Measurements from ENCODE around the gene IKBKG. TPM values are rescaled to one million over a fixed set of nuclear protein-coding genes. Genes with fewer than 3 reads are reported as not detected.
"Not testable (repeated sequence)": the region's sequence is repeated elsewhere in the genome, so short reads cannot be mapped to it uniquely, and the experiment has no call there.

Gene IKBKG
- 14.8 TPM for total RNA-seq
- long read RNA-seq, transcript IKBKG-206 (10 exons, 2,299 nt) = major isoform, 23 of 31 reads
- long read RNA-seq, partial matches to known transcripts = 1 of 31 reads
- long read RNA-seq, other reads (novel, unspliced or antisense) = 4 of 31 reads

- Histone ChIP-seq H3K4me3 (peak within 1 kb of the TSS; percentile 78), H3K27me3 (ENCODE audit: low read depth) (no peaks in the 10 kb centered on the region), H3K36me3 (no peaks in the 10 kb centered on the region), H3K4me1 (peaks cover 30% of the 10 kb centered on the region), H3K9me3 (replicated peaks) (no peaks in the 10 kb centered on the region), H3K27ac (replicated peaks) (peak within 1 kb of the TSS; percentile 95)
- intact Hi-C loops (cut with micrococcal nuclease) = no loop called here
- TF ChIP-seq CTCF (IDR thresholded peaks at IDR 0.05; ENCODE audit: borderline replicate concordance) = no peak
- peak; percentile 88 for DNase-seq
Measured at GRCh38 chrX:154547245-154548027, at the start of gene IKBKG. IKBKG (plus strand) TSS chrX:154547620; CDS start chrX:154552003, 4,383 bp downstream.

- not testable (repeated sequence) for DNase-seq
Measured at GRCh38 chrX:154501423-154501822, 46.0 kb upstream of the IKBKG start.

GRCh38 chrX:154502098-154502497 lies 45.3 kb upstream of the IKBKG start:
- TF ChIP-seq CTCF (IDR thresholded peaks at IDR 0.05; ENCODE audit: borderline replicate concordance) = no peak
- Histone ChIP-seq H3K4me3 (no peak overlapping the region), H3K36me3 (peaks cover 14% of the 10 kb centered on the region)

More at GRCh38 chrX:154501423-154501822, 46.0 kb upstream of the IKBKG start:
- H3K27ac ChIP-seq (replicated peaks); H3K27me3 ChIP-seq (ENCODE audit: low read depth); intact Hi-C loops (cut with micrococcal nuclease); H3K36me3 ChIP-seq; H3K9me3 ChIP-seq (replicated peaks); H3K4me3 ChIP-seq; H3K4me1 ChIP-seq: not testable (repeated sequence)

GRCh38 chrX:154502989-154503388 lies 44.4 kb upstream of the IKBKG start:
- H3K27me3 ChIP-seq (ENCODE audit: low read depth) = no peaks in the 10 kb centered on the region
- H3K4me1 ChIP-seq = no peaks in the 10 kb centered on the region
- H3K27ac ChIP-seq (replicated peaks) = no peak overlapping the region
- peaks cover 16% of the 10 kb centered on the region for H3K36me3 ChIP-seq
- intact Hi-C loops (cut with micrococcal nuclease) = no loop called here
- DNase-seq = no peak
- H3K4me3 ChIP-seq = no peak overlapping the region
- H3K9me3 ChIP-seq (replicated peaks) = no peaks in the 10 kb centered on the region
- TF ChIP-seq CTCF (IDR thresholded peaks at IDR 0.05; ENCODE audit: borderline replicate concordance) = no peak

More at GRCh38 chrX:154502098-154502497, 45.3 kb upstream of the IKBKG start:
- Histone ChIP-seq H3K27ac (replicated peaks) (no peak overlapping the region), H3K4me1 (no peaks in the 10 kb centered on the region), H3K27me3 (ENCODE audit: low read depth) (no peaks in the 10 kb centered on the region), H3K9me3 (replicated peaks) (no peaks in the 10 kb centered on the region)
- intact Hi-C loops (cut with micrococcal nuclease) = no loop called here
- DNase-seq = no peak

GRCh38 chrX:154505734-154506133 lies 41.7 kb upstream of the IKBKG start:
- Histone ChIP-seq H3K27me3 (ENCODE audit: low read depth) (no peaks in the 10 kb centered on the region), H3K4me3 (no peak overlapping the region), H3K27ac (replicated peaks) (no peak overlapping the region), H3K4me1 (no peaks in the 10 kb centered on the region), H3K36me3 (peaks cover 22% of the 10 kb centered on the region), H3K9me3 (replicated peaks) (no peaks in the 10 kb centered on the region)
- TF ChIP-seq CTCF (IDR thresholded peaks at IDR 0.05; ENCODE audit: borderline replicate concordance) = no peak
- intact Hi-C loops (cut with micrococcal nuclease) = no loop called here
- DNase-seq = no peak

Data from left ventricle myocardium inferior (tissue), 1 donor.